Measurements from ENCODE around the gene PDK2. TPM values are rescaled to one million over a fixed set of nuclear protein-coding genes. Genes with fewer than 3 reads are reported as not detected.

PDK2 gene
- total RNA-seq, 1 experiment from 2014 or later: 9.9 TPM

DNA sequence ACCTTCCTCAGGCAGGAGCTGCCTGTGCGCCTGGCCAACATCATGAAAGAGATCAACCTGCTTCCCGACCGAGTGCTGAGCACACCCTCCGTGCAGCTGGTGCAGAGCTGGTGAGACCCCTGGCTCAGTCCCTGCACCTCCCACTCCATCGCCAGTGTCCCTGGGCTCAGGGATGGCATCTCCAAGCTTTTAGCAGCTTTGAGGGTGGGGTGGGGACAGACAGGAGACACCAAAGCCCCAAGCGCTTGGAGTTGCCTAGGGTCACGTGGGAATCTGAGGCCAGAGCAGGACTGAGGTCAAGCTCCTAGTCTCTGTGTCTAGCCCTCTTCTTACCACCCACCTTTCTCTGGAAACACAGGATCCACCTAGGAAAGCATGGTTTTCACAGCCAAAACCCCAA lies 2.3 kb downstream of the PDK2 start:
- H3K4me1 Mint-ChIP-seq (ENCODE audit: insufficient read depth, unreplicated experiment): peaks cover 24% of the 10 kb centered on the region
- no peak for DNase-seq (ENCODE audit: unreplicated experiment)
- H3K36me3 Mint-ChIP-seq (ENCODE audit: insufficient read depth, unreplicated experiment): peaks cover 32% of the 10 kb centered on the region
- no peaks in the 10 kb centered on the region for H3K9me3 Mint-ChIP-seq (ENCODE audit: unreplicated experiment)
- H3K4me3 Mint-ChIP-seq (ENCODE audit: unreplicated experiment): no peak overlapping the region
- no peak overlapping the region for H3K27ac Mint-ChIP-seq (ENCODE audit: low read depth, unreplicated experiment)
- POLR2A ChIA-PET: interaction anchor here (1.1 to 2.0 kb wide), 3 partner anchors 11 to 276 kb away, joined by 3 to 8 read pairs (median 5); no protein-coding TSS in a partner anchor
- no TSS peak for BruUV-seq (replicated peaks)
- H3K27me3 Mint-ChIP-seq (ENCODE audit: insufficient read depth, unreplicated experiment): no peaks in the 10 kb centered on the region
- intact Hi-C loops (cut with micrococcal nuclease): no loop called here
- CTCF ChIA-PET: interaction anchor here (0.6 to 3.5 kb wide), 11 partner anchors 10 to 202 kb away, joined by 3 to 17 read pairs (median 4); no protein-coding TSS in a partner anchor
- TF ChIP-seq, protein P1, sequence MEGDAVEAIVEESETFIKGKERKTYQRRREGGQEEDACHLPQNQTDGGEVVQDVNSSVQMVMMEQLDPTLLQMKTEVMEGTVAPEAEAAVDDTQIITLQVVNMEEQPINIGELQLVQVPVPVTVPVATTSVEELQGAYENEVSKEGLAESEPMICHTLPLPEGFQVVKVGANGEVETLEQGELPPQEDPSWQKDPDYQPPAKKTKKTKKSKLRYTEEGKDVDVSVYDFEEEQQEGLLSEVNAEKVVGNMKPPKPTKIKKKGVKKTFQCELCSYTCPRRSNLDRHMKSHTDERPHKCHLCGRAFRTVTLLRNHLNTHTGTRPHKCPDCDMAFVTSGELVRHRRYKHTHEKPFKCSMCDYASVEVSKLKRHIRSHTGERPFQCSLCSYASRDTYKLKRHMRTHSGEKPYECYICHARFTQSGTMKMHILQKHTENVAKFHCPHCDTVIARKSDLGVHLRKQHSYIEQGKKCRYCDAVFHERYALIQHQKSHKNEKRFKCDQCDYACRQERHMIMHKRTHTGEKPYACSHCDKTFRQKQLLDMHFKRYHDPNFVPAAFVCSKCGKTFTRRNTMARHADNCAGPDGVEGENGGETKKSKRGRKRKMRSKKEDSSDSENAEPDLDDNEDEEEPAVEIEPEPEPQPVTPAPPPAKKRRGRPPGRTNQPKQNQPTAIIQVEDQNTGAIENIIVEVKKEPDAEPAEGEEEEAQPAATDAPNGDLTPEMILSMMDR (IDR thresholded peaks at IDR 0.05; ENCODE audit: unreplicated experiment): no peak

DNA sequence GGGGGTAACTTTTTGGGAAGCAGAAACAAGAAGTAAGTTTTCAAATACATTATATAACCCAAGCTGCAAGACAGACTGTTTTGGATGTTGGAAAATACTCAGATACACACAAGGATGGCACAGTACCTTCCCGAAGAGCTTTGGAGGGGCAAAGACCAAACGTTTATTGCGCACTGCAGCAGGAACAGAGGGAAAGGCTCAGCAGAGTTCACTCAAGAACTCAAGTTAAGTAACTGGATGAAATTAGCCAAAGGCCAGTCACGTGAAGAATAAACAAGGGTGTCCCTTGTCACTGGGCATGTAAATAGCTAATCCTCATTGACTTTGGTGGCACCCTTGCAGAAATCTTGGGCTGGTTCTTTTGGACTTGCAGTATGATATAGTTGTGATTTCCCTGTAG lies 2.8 kb downstream of the PDK2 start:
- intact Hi-C loops (cut with micrococcal nuclease): no loop called here
- ChIA-PET CTCF (interaction anchor here (0.7 to 3.5 kb wide), 9 partner anchors 10 to 203 kb away, joined by 3 to 17 read pairs (median 3); no protein-coding TSS in a partner anchor), POLR2A (interaction anchor here (1.5 to 2.0 kb wide), 2 partner anchors 10 to 70 kb away, joined by 3 to 8 read pairs; no protein-coding TSS in a partner anchor)
- Mint-ChIP-seq H3K9me3 (ENCODE audit: unreplicated experiment) (no peaks in the 10 kb centered on the region), H3K4me3 (ENCODE audit: unreplicated experiment) (no peak overlapping the region), H3K4me1 (ENCODE audit: insufficient read depth, unreplicated experiment) (peaks cover 24% of the 10 kb centered on the region), H3K27me3 (ENCODE audit: insufficient read depth, unreplicated experiment) (no peaks in the 10 kb centered on the region), H3K27ac (ENCODE audit: low read depth, unreplicated experiment) (no peak overlapping the region), H3K36me3 (ENCODE audit: insufficient read depth, unreplicated experiment) (peaks cover 29% of the 10 kb centered on the region)
- no TSS peak for BruUV-seq (replicated peaks)
- TF ChIP-seq, protein P1 (IDR thresholded peaks at IDR 0.05; ENCODE audit: unreplicated experiment): no peak
- DNase-seq (ENCODE audit: unreplicated experiment): no peak

DNA sequence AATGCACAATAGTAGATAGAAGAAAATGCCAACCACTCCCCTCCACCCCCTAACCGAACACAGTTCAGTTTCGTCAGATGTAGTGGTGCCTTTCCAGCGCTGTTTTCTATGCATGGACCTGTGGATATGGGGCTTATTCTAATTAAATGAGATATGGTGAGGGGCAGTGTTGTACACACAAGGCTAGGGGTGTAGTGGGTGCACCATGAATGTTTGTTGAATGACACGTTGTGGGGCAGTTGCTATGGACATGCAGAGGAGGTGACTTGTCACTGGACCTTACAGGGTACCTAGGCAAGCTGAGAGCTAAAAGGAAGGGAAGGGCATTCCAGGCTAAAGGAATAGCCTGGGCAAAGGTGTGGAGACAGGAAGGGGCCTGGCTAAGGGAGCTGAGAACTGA lies 3.4 kb downstream of the PDK2 start:
- CTCF ChIA-PET: interaction anchor here (1.3 to 3.5 kb wide), 2 partner anchors 11 to 63 kb away, joined by 3 to 17 read pairs; no protein-coding TSS in a partner anchor
- intact Hi-C loops (cut with micrococcal nuclease): no loop called here
- Mint-ChIP-seq H3K9me3 (ENCODE audit: unreplicated experiment) (no peaks in the 10 kb centered on the region), H3K4me1 (ENCODE audit: insufficient read depth, unreplicated experiment) (peaks cover 19% of the 10 kb centered on the region), H3K36me3 (ENCODE audit: insufficient read depth, unreplicated experiment) (peaks cover 29% of the 10 kb centered on the region), H3K27ac (ENCODE audit: low read depth, unreplicated experiment) (no peak overlapping the region), H3K27me3 (ENCODE audit: insufficient read depth, unreplicated experiment) (no peaks in the 10 kb centered on the region), H3K4me3 (ENCODE audit: unreplicated experiment) (no peak overlapping the region)
- no TSS peak for BruUV-seq (replicated peaks)
- POLR2A ChIA-PET: interaction anchor here (0.6 to 2.0 kb wide), 4 partner anchors 10 to 70 kb away, joined by 3 to 8 read pairs (median 3); no protein-coding TSS in a partner anchor
- TF ChIP-seq, protein P1 (IDR thresholded peaks at IDR 0.05; ENCODE audit: unreplicated experiment): no peak
- no peak for DNase-seq (ENCODE audit: unreplicated experiment)

DNA sequence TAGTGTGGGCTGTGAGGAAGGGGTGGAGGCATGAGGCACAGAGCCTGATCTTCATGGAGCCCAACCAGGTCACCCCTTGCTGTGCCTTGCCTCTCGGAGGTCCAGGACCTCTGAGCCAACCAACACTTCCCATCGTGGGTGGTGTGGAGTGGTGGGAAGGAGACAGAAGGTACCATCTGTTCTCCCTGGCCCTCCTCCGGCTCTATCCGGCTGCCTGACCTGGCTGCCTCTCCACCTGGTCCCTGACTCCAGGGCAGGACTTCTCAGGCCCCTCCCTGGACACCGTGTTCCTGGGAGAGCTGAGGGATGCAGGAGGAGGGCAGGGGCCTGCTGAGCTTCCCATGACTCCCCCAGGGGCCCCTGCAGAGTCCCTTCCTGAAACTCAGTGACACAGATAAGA lies 3.9 kb downstream of the PDK2 start:
- Mint-ChIP-seq H3K9me3 (ENCODE audit: unreplicated experiment) (no peaks in the 10 kb centered on the region), H3K27ac (ENCODE audit: low read depth, unreplicated experiment) (no peak overlapping the region), H3K4me1 (ENCODE audit: insufficient read depth, unreplicated experiment) (peaks cover 19% of the 10 kb centered on the region), H3K27me3 (ENCODE audit: insufficient read depth, unreplicated experiment) (no peaks in the 10 kb centered on the region), H3K4me3 (ENCODE audit: unreplicated experiment) (no peak overlapping the region), H3K36me3 (ENCODE audit: insufficient read depth, unreplicated experiment) (peaks cover 29% of the 10 kb centered on the region)
- TF ChIP-seq, protein P1 (IDR thresholded peaks at IDR 0.05; ENCODE audit: unreplicated experiment): no peak
- POLR2A ChIA-PET: interaction anchor here (1.2 to 2.0 kb wide), 3 partner anchors 9 to 71 kb away, joined by 3 to 8 read pairs (median 3); no protein-coding TSS in a partner anchor
- CTCF ChIA-PET: interaction anchor here (1.3 to 3.5 kb wide), 2 partner anchors 11 to 63 kb away, joined by 3 to 17 read pairs; no protein-coding TSS in a partner anchor
- intact Hi-C loops (cut with micrococcal nuclease): no loop called here
- no peak for DNase-seq (ENCODE audit: unreplicated experiment)
- no TSS peak for BruUV-seq (replicated peaks)
